Glutamatergic neuron (in vitro differentiated cells): Measurements from ENCODE around the gene PRKAG2. TPM values are rescaled to one million over a fixed set of nuclear protein-coding genes. Genes with fewer than 3 reads are reported as not detected.

Source experiments
- DNase-seq: peaks from one replicate; pipeline ENCODE4 v3.0.0; 2022
- H3K27ac Mint-ChIP-seq: one replicate; pipeline ENCODE4 v1.8.0; 2020; ENCODE audit warnings: mild to moderate bottlenecking, mixed read lengths, inconsistent platforms; ENCODE audit not compliant: unreplicated experiment
- H3K27me3 Mint-ChIP-seq: one replicate; pipeline ENCODE4 v1.8.0; 2020; ENCODE audit warnings: mild to moderate bottlenecking, moderate library complexity, mixed read lengths, inconsistent platforms; ENCODE audit not compliant: unreplicated experiment
- H3K36me3 Mint-ChIP-seq: one replicate; pipeline ENCODE4 v1.8.0; 2020; ENCODE audit warnings: mild to moderate bottlenecking, mixed read lengths, inconsistent platforms; ENCODE audit not compliant: unreplicated experiment
- H3K4me1 Mint-ChIP-seq: one replicate; pipeline ENCODE4 v1.8.0; 2020; ENCODE audit warnings: mild to moderate bottlenecking, low read depth, mixed read lengths, inconsistent platforms; ENCODE audit not compliant: unreplicated experiment
- H3K4me3 Mint-ChIP-seq: one replicate; pipeline ENCODE4 v1.8.0; 2020; ENCODE audit warnings: mild to moderate bottlenecking, mixed read lengths, inconsistent platforms; ENCODE audit not compliant: unreplicated experiment
- H3K9me3 Mint-ChIP-seq: one replicate; pipeline ENCODE4 v1.8.0; 2020; ENCODE audit warnings: mild to moderate bottlenecking, moderate library complexity, mixed read lengths, inconsistent platforms; ENCODE audit not compliant: unreplicated experiment
- total RNA-seq: library from RNA; stranded (reverse); fragmentation: NEBNext Ultra II Directional; extraction: Animal tissue kit (Norgen Biotek cat#: 25700); gene quantifications from one replicate; pipeline ENCODE4 v1.2.1, GENCODE V29; 2021; ENCODE audit not compliant: unreplicated experiment
- TF ChIP-seq, protein P1 (sequence below): fragments of 200-600 bp; sonication (generic); IDR thresholded peaks from one replicate; pipeline ENCODE4 v1.5.0; 2021; ENCODE audit not compliant: partially characterized antibody, unreplicated experiment

The PRKAG2 gene
- total RNA-seq, 1 donor from 2014 or later, result 24.7 TPM

DNA sequence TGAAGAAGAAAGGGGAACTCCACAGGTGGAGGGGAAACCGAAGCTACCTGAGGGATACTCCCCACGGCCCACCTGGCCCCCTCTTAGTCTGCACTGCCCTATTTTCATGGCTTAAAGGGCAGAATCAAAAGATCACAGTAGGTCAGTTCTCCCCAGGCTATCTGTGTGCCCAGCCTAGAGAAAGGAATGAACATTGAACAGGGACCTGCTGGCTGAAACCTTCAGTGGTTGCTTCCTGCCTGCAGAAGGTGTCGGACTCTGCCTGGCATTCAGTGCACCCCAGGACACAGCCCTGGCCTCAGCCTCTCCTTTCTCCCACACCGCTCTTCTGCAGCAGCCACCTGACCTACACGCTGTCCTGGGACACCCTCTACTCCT is 74.5 kb downstream of the PRKAG2 start:
- H3K4me1 Mint-ChIP-seq, result peaks cover 22% of the 10 kb centered on the region
- peaks cover 5% of the 10 kb centered on the region for H3K27me3 Mint-ChIP-seq
- DNase-seq, result no peak
- no peaks in the 10 kb centered on the region for H3K36me3 Mint-ChIP-seq
- TF ChIP-seq, protein P1, sequence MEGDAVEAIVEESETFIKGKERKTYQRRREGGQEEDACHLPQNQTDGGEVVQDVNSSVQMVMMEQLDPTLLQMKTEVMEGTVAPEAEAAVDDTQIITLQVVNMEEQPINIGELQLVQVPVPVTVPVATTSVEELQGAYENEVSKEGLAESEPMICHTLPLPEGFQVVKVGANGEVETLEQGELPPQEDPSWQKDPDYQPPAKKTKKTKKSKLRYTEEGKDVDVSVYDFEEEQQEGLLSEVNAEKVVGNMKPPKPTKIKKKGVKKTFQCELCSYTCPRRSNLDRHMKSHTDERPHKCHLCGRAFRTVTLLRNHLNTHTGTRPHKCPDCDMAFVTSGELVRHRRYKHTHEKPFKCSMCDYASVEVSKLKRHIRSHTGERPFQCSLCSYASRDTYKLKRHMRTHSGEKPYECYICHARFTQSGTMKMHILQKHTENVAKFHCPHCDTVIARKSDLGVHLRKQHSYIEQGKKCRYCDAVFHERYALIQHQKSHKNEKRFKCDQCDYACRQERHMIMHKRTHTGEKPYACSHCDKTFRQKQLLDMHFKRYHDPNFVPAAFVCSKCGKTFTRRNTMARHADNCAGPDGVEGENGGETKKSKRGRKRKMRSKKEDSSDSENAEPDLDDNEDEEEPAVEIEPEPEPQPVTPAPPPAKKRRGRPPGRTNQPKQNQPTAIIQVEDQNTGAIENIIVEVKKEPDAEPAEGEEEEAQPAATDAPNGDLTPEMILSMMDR, result no peak
- no peak overlapping the region for H3K27ac Mint-ChIP-seq
- no peak overlapping the region for H3K4me3 Mint-ChIP-seq
- peaks cover 3% of the 10 kb centered on the region for H3K9me3 Mint-ChIP-seq

DNA sequence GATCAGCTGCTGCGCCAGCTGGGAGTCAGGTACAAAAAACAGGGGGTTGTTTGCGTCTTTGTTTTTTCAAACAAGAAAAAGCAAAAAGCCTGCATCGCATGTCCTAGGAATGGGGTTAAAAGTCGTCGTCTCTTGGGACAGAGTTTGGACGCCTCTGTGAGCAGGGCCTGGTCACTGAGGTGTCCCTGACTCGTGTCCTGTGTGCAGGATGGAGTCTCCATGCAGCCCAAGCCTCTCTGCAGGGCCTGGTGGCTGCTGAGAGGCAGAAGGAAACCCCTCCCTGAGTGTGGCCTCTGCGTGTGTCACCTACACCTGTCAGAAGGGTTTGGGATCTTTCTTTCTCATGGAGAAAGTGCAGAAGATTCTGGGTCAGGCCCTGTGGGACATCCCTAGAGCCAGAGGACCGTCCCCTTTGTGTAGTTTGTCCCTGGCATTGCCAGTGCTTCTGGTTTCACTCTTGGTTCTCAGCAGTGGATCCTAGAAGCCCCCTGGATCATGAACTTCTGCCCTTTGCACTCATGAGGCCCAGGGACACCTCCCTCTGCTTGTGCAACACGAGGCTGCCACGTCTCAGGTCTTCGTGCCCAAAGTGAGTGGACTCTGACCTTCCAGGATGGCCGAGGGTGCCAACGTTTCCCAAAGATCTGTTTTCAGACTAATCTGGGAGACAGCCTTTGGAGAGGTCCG is 75.0 kb downstream of the PRKAG2 start:
- H3K36me3 Mint-ChIP-seq, result no peaks in the 10 kb centered on the region
- no peak for DNase-seq
- TF ChIP-seq, protein P1, result no peak
- H3K9me3 Mint-ChIP-seq, result no peaks in the 10 kb centered on the region
- H3K27me3 Mint-ChIP-seq, result peaks cover 5% of the 10 kb centered on the region
- no peak overlapping the region for H3K27ac Mint-ChIP-seq
- H3K4me1 Mint-ChIP-seq, result peaks cover 17% of the 10 kb centered on the region
- no peak overlapping the region for H3K4me3 Mint-ChIP-seq

DNA sequence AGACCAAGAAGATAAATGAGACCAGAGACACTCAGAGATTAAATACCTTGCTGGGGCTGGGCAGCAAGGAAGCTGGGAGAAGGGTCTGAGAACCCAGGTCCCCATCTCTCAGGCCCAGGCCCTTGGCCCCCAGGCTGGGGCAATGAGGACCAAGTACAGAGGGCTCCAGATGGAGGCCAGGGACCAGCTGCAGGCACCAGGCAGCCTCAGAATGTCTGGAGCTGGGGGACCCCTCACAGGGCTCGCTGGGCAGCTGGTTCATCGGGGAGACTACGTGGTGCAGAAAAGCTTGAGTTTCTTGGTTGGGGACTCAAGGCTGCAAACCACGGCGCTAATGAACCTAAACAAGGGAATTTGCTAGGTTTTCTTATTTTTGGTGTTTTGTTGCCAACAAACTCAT is 75.6 kb downstream of the PRKAG2 start:
- Mint-ChIP-seq H3K27me3 (peaks cover 5% of the 10 kb centered on the region), H3K4me1 (peaks cover 13% of the 10 kb centered on the region), H3K9me3 (no peaks in the 10 kb centered on the region), H3K36me3 (no peaks in the 10 kb centered on the region), H3K4me3 (no peak overlapping the region), H3K27ac (no peak overlapping the region)
- TF ChIP-seq, protein P1, result no peak
- peak; percentile 5 for DNase-seq

DNA sequence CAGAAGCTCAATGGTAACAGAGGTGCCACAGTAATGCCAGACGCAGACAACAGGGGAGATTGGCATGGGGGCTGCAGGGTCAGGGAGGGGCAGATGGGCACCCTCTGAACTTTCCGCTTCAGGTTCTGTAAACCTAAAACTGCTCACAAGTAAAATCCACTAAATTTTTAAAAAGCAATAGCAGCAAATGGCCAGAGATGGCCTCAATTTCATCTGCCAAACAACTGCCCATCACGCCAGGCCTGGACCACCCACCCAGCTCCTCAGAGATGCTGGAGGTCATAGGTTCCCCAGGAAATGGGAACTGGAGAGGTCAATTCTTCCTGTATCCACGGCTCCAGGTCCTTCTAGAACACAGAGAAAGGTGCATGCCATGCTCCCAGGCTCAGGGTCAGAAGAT is 76.1 kb downstream of the PRKAG2 start:
- TF ChIP-seq, protein P1, result no peak
- Mint-ChIP-seq H3K27ac (no peak overlapping the region), H3K36me3 (no peaks in the 10 kb centered on the region), H3K27me3 (peaks cover 5% of the 10 kb centered on the region), H3K4me3 (no peak overlapping the region), H3K4me1 (peaks cover 12% of the 10 kb centered on the region), H3K9me3 (no peaks in the 10 kb centered on the region)
- DNase-seq, result peak; percentile 3

DNA sequence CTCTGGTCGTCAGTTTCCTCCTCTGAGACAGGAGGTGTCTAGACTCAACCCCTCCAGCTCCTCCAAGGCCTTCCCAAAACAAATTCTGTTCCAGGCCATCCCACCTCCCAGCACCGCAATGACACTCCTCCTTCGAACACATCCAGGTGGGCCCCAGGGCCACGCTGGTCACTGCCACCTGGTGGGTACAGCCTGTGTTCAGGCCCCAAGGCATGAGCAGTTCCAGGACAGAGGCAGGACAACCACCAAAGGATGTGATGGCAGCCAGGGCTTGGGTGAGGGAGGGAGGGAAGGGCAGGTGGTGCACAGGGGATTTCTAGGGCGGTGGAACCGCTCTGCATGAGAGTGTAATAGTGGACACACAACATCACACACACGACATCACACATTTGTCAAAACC is 76.5 kb downstream of the PRKAG2 start:
- Mint-ChIP-seq H3K36me3 (no peaks in the 10 kb centered on the region), H3K27me3 (peaks cover 5% of the 10 kb centered on the region), H3K9me3 (peaks cover 2% of the 10 kb centered on the region), H3K4me3 (no peak overlapping the region), H3K27ac (peak overlapping the region; percentile 31), H3K4me1 (peaks cover 12% of the 10 kb centered on the region)
- peak; percentile 1 for DNase-seq
- TF ChIP-seq, protein P1, result no peak
